Mucosa of rectum (tissue), 2 donors: ENCODE measurements around the gene MLXIP.

Experiments used
- H3K27ac ChIP-seq, 2 donors: one replicate each; pipeline ENCODE4 v1.7.0; 2013; ENCODE audit warnings: inconsistent platforms in 2 of 2, low read depth in 2 of 2, low read length in 2 of 2
- H3K27me3 ChIP-seq, 2 donors: one replicate each; pipeline ENCODE4 v1.7.0; 2013; ENCODE audit warnings: low read length in 2 of 2; ENCODE audit not compliant: control insufficient read depth in 2 of 2, insufficient read depth in 2 of 2
- H3K36me3 ChIP-seq, 2 donors: one replicate each; pipeline ENCODE4 v1.7.0; 2013; ENCODE audit warnings: low read length in 2 of 2; ENCODE audit not compliant: control insufficient read depth in 2 of 2, insufficient read depth in 2 of 2
- H3K4me1 ChIP-seq, 2 donors: one replicate each; pipeline ENCODE4 v1.7.0; 2013; ENCODE audit warnings: low read length in 2 of 2, mild to moderate bottlenecking in 1 of 2; ENCODE audit not compliant: control insufficient read depth in 2 of 2, insufficient read depth in 2 of 2
- H3K4me3 ChIP-seq, 2 donors: one replicate each; pipeline ENCODE4 v1.7.0; 2013; ENCODE audit warnings: low read length in 2 of 2
- H3K9ac ChIP-seq, 2 donors: one replicate each; pipeline ENCODE4 v1.7.0; 2013; ENCODE audit warnings: low read length in 2 of 2, low read depth in 1 of 2, mild to moderate bottlenecking in 1 of 2
- H3K9me3 ChIP-seq, 2 donors: one replicate each; pipeline ENCODE4 v1.7.0; 2013; ENCODE audit warnings: low read length in 2 of 2; ENCODE audit not compliant: control insufficient read depth in 2 of 2
- donor health status: healthy.
- donor health status: Normal muscosa, but diverticular disease.

The MLXIP gene

GRCh38 chr12:122094735-122095631 is 16.4 kb downstream of the MLXIP start:
- peak overlapping the region; percentile 68 to 73 for H3K27ac ChIP-seq
- peak overlapping the region in 1 of 2 donors; percentile 16 for H3K9ac ChIP-seq
- H3K27me3 ChIP-seq: no peaks in the 10 kb centered on the region
- H3K4me1 ChIP-seq: peaks cover 63 to 88% of the 10 kb centered on the region in 2 donors
- H3K9me3 ChIP-seq: no peaks in the 10 kb centered on the region
- H3K36me3 ChIP-seq: peaks cover 0 to 5% of the 10 kb centered on the region in 2 donors
- no peak overlapping the region for H3K4me3 ChIP-seq

GRCh38 chr12:122096014-122096413 is 17.5 kb downstream of the MLXIP start:
- no peak overlapping the region for H3K4me3 ChIP-seq
- H3K27ac ChIP-seq: peak overlapping the region; percentile 93 to 94
- H3K9ac ChIP-seq: peak overlapping the region in 1 of 2 donors; percentile 62
- H3K27me3 ChIP-seq: no peaks in the 10 kb centered on the region
- no peaks in the 10 kb centered on the region for H3K9me3 ChIP-seq
- H3K36me3 ChIP-seq: peaks cover 0 to 2% of the 10 kb centered on the region in 2 donors
- peaks cover 63 to 84% of the 10 kb centered on the region in 2 donors for H3K4me1 ChIP-seq

- Histone ChIP-seq H3K9ac (peak overlapping the region in 1 of 2 donors; percentile 62), H3K27ac (peak overlapping the region; percentile 93 to 94), H3K9me3 (no peaks in the 10 kb centered on the region), H3K4me3 (peak overlapping the region in 1 of 2 donors; percentile 28), H3K36me3 (no peaks in the 10 kb centered on the region), H3K4me1 (peaks cover 60 to 80% of the 10 kb centered on the region in 2 donors), H3K27me3 (no peaks in the 10 kb centered on the region)
Observed at GRCh38 chr12:122096591-122097149, 18.1 kb downstream of the MLXIP start.

GRCh38 chr12:122097584-122097926 is 19.0 kb downstream of the MLXIP start:
- peaks cover 54 to 82% of the 10 kb centered on the region in 2 donors for H3K4me1 ChIP-seq
- no peaks in the 10 kb centered on the region for H3K36me3 ChIP-seq
- no peaks in the 10 kb centered on the region for H3K27me3 ChIP-seq
- peak overlapping the region; percentile 52 to 61 for H3K9ac ChIP-seq
- peak overlapping the region in 1 of 2 donors; percentile 48 for H3K4me3 ChIP-seq
- H3K9me3 ChIP-seq: no peaks in the 10 kb centered on the region
- H3K27ac ChIP-seq: peak overlapping the region; percentile 93 to 94

GRCh38 chr12:122097927-122098756 is 19.6 kb downstream of the MLXIP start:
- Histone ChIP-seq H3K27ac (peak overlapping the region; percentile 93 to 94), H3K4me3 (peak overlapping the region; percentile 22 to 48), H3K9ac (peak overlapping the region; percentile 52 to 61), H3K36me3 (no peaks in the 10 kb centered on the region), H3K27me3 (no peaks in the 10 kb centered on the region), H3K9me3 (no peaks in the 10 kb centered on the region), H3K4me1 (peaks cover 56 to 79% of the 10 kb centered on the region in 2 donors)

- Histone ChIP-seq H3K27me3 (no peaks in the 10 kb centered on the region), H3K27ac (peak overlapping the region; percentile 93 to 94), H3K4me3 (no peak overlapping the region), H3K9me3 (no peaks in the 10 kb centered on the region), H3K4me1 (peaks cover 61 to 74% of the 10 kb centered on the region in 2 donors), H3K9ac (peak overlapping the region; percentile 26 to 36), H3K36me3 (no peaks in the 10 kb centered on the region)
Observed at GRCh38 chr12:122099280-122099749, 20.8 kb downstream of the MLXIP start.

GRCh38 chr12:122099856-122100255 is 21.3 kb downstream of the MLXIP start:
- Histone ChIP-seq H3K4me3 (peak overlapping the region in 1 of 2 donors; percentile 4), H3K4me1 (peaks cover 60 to 73% of the 10 kb centered on the region in 2 donors), H3K9ac (peak overlapping the region; percentile 26 to 36)

GRCh38 chr12:122100568-122100967 is 22.0 kb downstream of the MLXIP start:
- peaks cover 64 to 76% of the 10 kb centered on the region in 2 donors for H3K4me1 ChIP-seq
- peak overlapping the region in 1 of 2 donors; percentile 5 for H3K27ac ChIP-seq
- H3K9ac ChIP-seq: no peak overlapping the region

More at GRCh38 chr12:122099856-122100255, 21.3 kb downstream of the MLXIP start:
- peak overlapping the region; percentile 93 to 94 for H3K27ac ChIP-seq
- H3K36me3 ChIP-seq: no peaks in the 10 kb centered on the region
- H3K9me3 ChIP-seq: no peaks in the 10 kb centered on the region
- H3K27me3 ChIP-seq: no peaks in the 10 kb centered on the region

GRCh38 chr12:122102331-122102730 is 23.8 kb downstream of the MLXIP start:
- no peaks in the 10 kb centered on the region for H3K36me3 ChIP-seq
- no peak overlapping the region for H3K4me3 ChIP-seq
- H3K4me1 ChIP-seq: peaks cover 69 to 77% of the 10 kb centered on the region in 2 donors
- H3K9ac ChIP-seq: no peak overlapping the region
- peak overlapping the region; percentile 52 to 62 for H3K27ac ChIP-seq
- no peaks in the 10 kb centered on the region for H3K9me3 ChIP-seq
- no peaks in the 10 kb centered on the region for H3K27me3 ChIP-seq

More at GRCh38 chr12:122100568-122100967, 22.0 kb downstream of the MLXIP start:
- no peaks in the 10 kb centered on the region for H3K36me3 ChIP-seq
- no peak overlapping the region for H3K4me3 ChIP-seq
- H3K9me3 ChIP-seq: no peaks in the 10 kb centered on the region
- no peaks in the 10 kb centered on the region for H3K27me3 ChIP-seq
